Panc1 (cell line): ENCODE measurements around the gene NREP. TPM values are rescaled to one million over a fixed set of nuclear protein-coding genes. Genes with fewer than 3 reads are reported as not detected.

Experiments used
- ATAC-seq: fragments of 200-7000 bp; cut with Tn5 transposase; 2 replicates; pipeline ENCODE4 v1.9.1; 2020; ENCODE audit warnings: mild to moderate bottlenecking, moderate library complexity
- BruUV-seq: library from RNA; stranded (reverse); fragments of 400-500 nt; replicated peaks from 2 replicates; lab custom pipeline; 2021; lab: Mats Ljungman, UMichigan
- CTCF ChIA-PET: fragments of 300-600 bp; sonication (Branson Sonifier 250); formaldehyde crosslinking; loops from one replicate; lab custom pipeline; 2022; ENCODE audit warnings: antibody characterized with exemption; lab: Charles Lee
- POLR2A ChIA-PET: fragments of 300-600 bp; sonication (Branson Sonifier 250); formaldehyde crosslinking; loops from one replicate; lab custom pipeline; 2022; ENCODE audit warnings: antibody characterized with exemption; lab: Charles Lee
- DNase-seq: peaks from one replicate; pipeline ENCODE4 v3.0.0-alpha.2; 2010; ENCODE audit warnings: low read depth, low spot score
- H3K27ac ChIP-seq: 2 replicates; pipeline ENCODE4 v1.5.1; 2011; ENCODE audit warnings: mild to moderate bottlenecking, low read length, inconsistent platforms
- H3K27me3 ChIP-seq: fragments of 200-500 bp; sonication (Bioruptor generic); 2 replicates; pipeline ENCODE4 v1.6.0; 2014; ENCODE audit warnings: low read length, inconsistent platforms; ENCODE audit not compliant: control insufficient read depth, insufficient read depth
- H3K36me3 ChIP-seq: fragments of 200-500 bp; sonication (Bioruptor generic); 2 replicates; pipeline ENCODE4 v1.5.1; 2014; ENCODE audit warnings: inconsistent platforms, mild to moderate bottlenecking, low read length, moderate library complexity; ENCODE audit not compliant: control insufficient read depth, insufficient read depth
- H3K4me1 ChIP-seq: 2 replicates; pipeline ENCODE4 v1.5.1; 2011; ENCODE audit warnings: inconsistent platforms, mild to moderate bottlenecking, low read length, moderate library complexity; ENCODE audit not compliant: control insufficient read depth, insufficient read depth
- H3K4me3 ChIP-seq, 2 experiments: 2 replicates each; pipeline ENCODE4 v1.5.1; 2011 to 2012; ENCODE audit warnings: low read depth in 2 of 2, low read length in 2 of 2, mild to moderate bottlenecking in 2 of 2, inconsistent platforms in 1 of 2, moderate library complexity in 1 of 2
- H3K9me3 ChIP-seq: fragments of 200-500 bp; sonication (Bioruptor generic); 2 replicates; pipeline ENCODE4 v1.5.1; 2014; ENCODE audit warnings: low read depth, mild to moderate bottlenecking, inconsistent platforms, low read length, moderate library complexity; ENCODE audit not compliant: control insufficient read depth, insufficient read depth
- CTCF ChIP-seq: fragments of 450-650 bp; IDR thresholded peaks from 2 replicates; pipeline ENCODE4 v1.5.1; 2017; ENCODE audit warnings: mild to moderate bottlenecking
- POLR2AphosphoS5 ChIP-seq: IDR thresholded peaks from 2 replicates; pipeline ENCODE4 v1.6.1; 2012; ENCODE audit warnings: mild to moderate bottlenecking, low read depth, low read length, moderate library complexity
- REST ChIP-seq, 2 experiments: IDR thresholded peaks; 2 replicates each; pipeline ENCODE4 v1.6.1; 2011 to 2012; ENCODE audit warnings: low read depth in 2 of 2, control low read depth in 1 of 2, low read length in 1 of 2, mild to moderate bottlenecking in 1 of 2, moderate library complexity in 1 of 2; ENCODE audit not compliant: insufficient read depth in 1 of 2
- SIN3A ChIP-seq: IDR thresholded peaks from 2 replicates; pipeline ENCODE4 v1.6.1; 2012; ENCODE audit warnings: low read depth, mild to moderate bottlenecking, low read length, moderate library complexity, borderline replicate concordance; ENCODE audit not compliant: insufficient read depth
- TCF7L2 ChIP-seq: IDR thresholded peaks from 2 replicates; pipeline ENCODE4 v1.6.1; 2011; ENCODE audit warnings: mild to moderate bottlenecking, low read depth, low read length, inconsistent platforms
- in situ Hi-C: cut with HindIII; loops from 2 replicates; pipeline ENCODE4 v1.10.0; 2016; ENCODE audit warnings: low sequenced_read_pairs, low pct_unique_long_range_greater_than_20kb
- intact Hi-C: fragments of 100-400 bp; cut with micrococcal nuclease; formaldehyde crosslinking; loops from one replicate; pipeline ENCODE4 v1.10.0; 2022; ENCODE audit not compliant: unreplicated experiment
- total RNA-seq: library from RNA; stranded (reverse); gene quantifications from one replicate; pipeline ENCODE4 v1.2.1, GENCODE V29; 2021; ENCODE audit not compliant: unreplicated experiment

The NREP gene
- total RNA-seq, 1 experiment from 2014 or later: 4.9 TPM

DNA sequence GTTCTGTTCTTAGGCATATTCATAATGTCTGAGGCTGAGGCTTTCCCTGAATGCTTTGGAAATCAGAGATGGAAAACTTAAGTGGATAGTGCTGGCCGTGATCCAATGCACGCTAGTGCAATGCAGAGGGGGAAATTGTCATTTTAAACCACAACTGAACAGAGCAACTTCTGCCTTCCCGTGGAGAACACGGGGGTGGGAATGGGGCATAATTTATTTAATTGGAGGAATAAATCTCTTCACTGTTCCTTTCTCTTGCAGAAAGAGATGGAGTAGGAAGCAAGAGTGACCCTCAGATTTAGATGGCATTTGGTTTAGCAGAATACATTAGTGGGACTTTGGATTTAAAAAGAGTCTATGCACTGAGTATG is 22.9 kb upstream of the NREP start:
- intact Hi-C loops: no loop called here
- ATAC-seq (no peak), DNase-seq (no peak)
- Histone ChIP-seq H3K9me3 (no peaks in the 10 kb centered on the region), H3K4me3 (no peak overlapping the region), H3K36me3 (no peaks in the 10 kb centered on the region), H3K27me3 (no peaks in the 10 kb centered on the region), H3K4me1 (no peaks in the 10 kb centered on the region), H3K27ac (no peak overlapping the region)
- POLR2A ChIA-PET: no interaction called here
- no TSS peak for BruUV-seq
- in situ Hi-C loops: no loop called here
- TF ChIP-seq REST (IDR thresholded peaks at IDR 0.05; ENCODE audit: insufficient read depth in 1 of 2, low read depth in 2 of 2, low read length in 1 of 2): no peak
- no peak for TF ChIP-seq POLR2AphosphoS5
- TF ChIP-seq CTCF: no peak
- TF ChIP-seq SIN3A: no peak
- no peak for TF ChIP-seq TCF7L2
- CTCF ChIA-PET: interaction anchor here (0.6 kb wide), 1 partner anchor 16 kb away, joined by 3 read pairs; no protein-coding TSS in a partner anchor

DNA sequence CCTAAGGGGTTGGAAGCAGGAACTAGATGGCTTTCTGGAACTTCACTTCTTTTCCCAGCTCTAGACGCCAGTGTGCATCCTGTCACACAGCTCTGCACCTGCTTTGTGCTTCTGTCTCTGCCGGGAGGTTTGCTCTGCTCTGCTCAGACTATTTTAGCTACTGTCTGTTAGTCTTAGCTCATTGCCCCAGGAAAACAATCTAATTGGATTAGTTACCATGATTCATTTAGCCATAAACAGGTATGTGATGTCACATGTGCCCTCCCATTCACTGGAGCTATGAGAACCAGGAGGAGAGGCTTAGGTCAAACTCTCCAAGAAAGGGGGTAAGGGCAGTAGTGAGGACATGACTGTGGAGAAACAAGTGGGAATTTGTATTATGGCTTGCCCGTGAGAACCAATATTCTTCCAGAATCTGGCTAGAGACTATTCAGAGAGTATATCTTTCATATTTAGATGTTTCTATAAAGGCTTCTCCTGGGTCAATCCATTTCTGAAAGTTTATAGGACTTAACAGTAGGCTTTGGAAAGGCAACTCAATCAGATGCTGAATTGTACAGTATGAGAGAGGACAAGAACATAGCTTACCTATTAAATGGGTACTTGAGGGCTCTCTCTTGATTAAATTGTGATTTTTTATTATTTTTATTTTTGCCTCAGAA is 22.4 kb upstream of the NREP start:
- POLR2A ChIA-PET: no interaction called here
- Histone ChIP-seq H3K4me3 (no peak overlapping the region), H3K9me3 (no peaks in the 10 kb centered on the region), H3K27ac (no peak overlapping the region), H3K4me1 (no peaks in the 10 kb centered on the region), H3K27me3 (no peaks in the 10 kb centered on the region), H3K36me3 (no peaks in the 10 kb centered on the region)
- intact Hi-C loops: no loop called here
- no peak for DNase-seq
- in situ Hi-C loops: no loop called here
- CTCF ChIA-PET: no interaction called here
- ATAC-seq: no peak
- TF ChIP-seq POLR2AphosphoS5: no peak
- no peak for TF ChIP-seq CTCF
- no peak for TF ChIP-seq SIN3A
- no peak for TF ChIP-seq REST (IDR thresholded peaks at IDR 0.05; ENCODE audit: insufficient read depth in 1 of 2, low read depth in 2 of 2, low read length in 1 of 2)
- no peak for TF ChIP-seq TCF7L2
- BruUV-seq: no TSS peak
